ENCODE data around the gene CTDSPL. TPM values are rescaled to one million over a fixed set of nuclear protein-coding genes. Genes with fewer than 3 reads are reported as not detected.

The CTDSPL gene
- total RNA-seq, 1 experiment from 2014 or later, result not detected

DNA sequence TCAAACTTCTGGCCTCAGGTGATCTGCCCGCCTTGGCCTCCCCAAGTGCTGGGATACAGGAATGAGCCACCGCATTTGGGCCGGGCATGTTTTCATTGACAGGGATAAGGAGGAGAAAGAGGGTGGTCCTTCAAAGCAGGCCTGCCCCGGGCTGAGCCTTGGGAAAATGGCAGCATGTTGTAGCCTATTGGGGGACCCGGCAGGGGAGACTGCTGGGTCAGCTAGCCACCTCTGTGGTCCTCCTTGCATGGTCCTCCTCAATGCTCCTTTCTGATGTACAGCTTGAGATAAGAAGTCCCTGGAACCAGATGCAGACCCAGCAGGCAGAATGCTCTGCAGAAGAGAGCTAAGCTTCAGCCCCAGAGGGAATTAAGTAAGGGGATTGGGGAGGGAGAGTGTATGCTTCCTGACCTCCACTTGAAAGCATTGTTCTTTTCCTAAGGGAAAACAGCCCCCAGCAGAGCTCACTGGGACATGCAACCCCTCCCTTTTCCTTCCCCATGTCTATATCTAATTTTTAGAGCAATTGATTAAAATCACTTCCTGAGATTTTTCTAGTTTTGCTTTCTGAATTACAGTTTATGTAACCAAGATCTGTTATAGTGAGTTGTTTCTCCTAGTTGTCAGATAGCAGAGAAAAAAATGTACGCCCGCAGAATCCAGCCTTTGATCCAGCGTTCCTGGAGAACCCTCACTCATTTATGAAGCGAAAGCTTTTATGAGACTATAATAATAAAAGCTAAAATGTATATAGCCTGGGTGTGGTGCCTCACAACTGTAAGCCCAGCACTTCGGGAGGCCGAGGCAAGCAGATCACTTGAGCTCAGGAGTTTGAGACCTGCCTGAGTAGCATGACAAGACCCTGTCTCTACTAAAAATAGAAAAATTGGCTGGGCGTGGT is 80.2 kb downstream of the CTDSPL start:
- no peak overlapping the region for H2AFZ ChIP-seq (ENCODE audit: low read length)
- H3K4me2 ChIP-seq (ENCODE audit: low read depth, low read length, poor library complexity, severe bottlenecking), result no peak overlapping the region
- no peaks in the 10 kb centered on the region for H3K4me1 ChIP-seq (ENCODE audit: low read length)
- no peaks in the 10 kb centered on the region for H3K36me3 ChIP-seq (ENCODE audit: insufficient read depth, low read length)
- H3K79me2 ChIP-seq (ENCODE audit: low read length), result no peaks in the 10 kb centered on the region
- no peak overlapping the region for H3K4me3 ChIP-seq (ENCODE audit: low read length)
- H3K27ac ChIP-seq (ENCODE audit: low read length), result no peak overlapping the region
- DNase-seq, result no peak
- H3K9me2 ChIP-seq (replicated peaks; ENCODE audit: insufficient read depth, low read length), result no peaks in the 10 kb centered on the region
- no peaks in the 10 kb centered on the region for H4K20me1 ChIP-seq (ENCODE audit: insufficient read depth, low read depth, low read length)
- no peaks in the 10 kb centered on the region for H3K27me3 ChIP-seq (ENCODE audit: low read length)
- no peaks in the 10 kb centered on the region for H3K9me3 ChIP-seq (ENCODE audit: low read length)
- H3K9ac ChIP-seq (ENCODE audit: low read length), result no peak overlapping the region

DNA sequence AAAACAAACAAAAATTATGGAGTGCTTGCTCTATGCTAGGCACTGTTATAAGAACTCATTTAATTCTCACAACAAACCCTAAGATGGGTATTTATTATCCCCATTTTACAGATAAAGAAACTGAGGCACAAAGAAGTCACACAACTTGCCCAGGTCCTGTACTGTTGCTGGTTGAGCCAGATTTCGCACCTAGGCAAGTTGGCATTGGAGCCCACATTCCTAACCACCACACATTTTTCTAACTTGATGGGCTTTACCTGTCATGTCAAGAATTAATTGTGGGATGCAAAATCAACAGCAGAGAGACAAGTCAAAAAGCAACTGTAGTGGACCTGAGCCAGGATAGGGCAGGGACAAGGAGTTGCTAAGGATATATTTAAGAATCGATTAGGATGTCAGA is 81.0 kb downstream of the CTDSPL start:
- H3K36me3 ChIP-seq (ENCODE audit: insufficient read depth, low read length), result no peaks in the 10 kb centered on the region
- H3K9me2 ChIP-seq (replicated peaks; ENCODE audit: insufficient read depth, low read length), result no peaks in the 10 kb centered on the region
- no peaks in the 10 kb centered on the region for H3K9me3 ChIP-seq (ENCODE audit: low read length)
- no peak overlapping the region for H2AFZ ChIP-seq (ENCODE audit: low read length)
- no peaks in the 10 kb centered on the region for H4K20me1 ChIP-seq (ENCODE audit: insufficient read depth, low read depth, low read length)
- H3K27me3 ChIP-seq (ENCODE audit: low read length), result no peaks in the 10 kb centered on the region
- H3K27ac ChIP-seq (ENCODE audit: low read length), result no peak overlapping the region
- DNase-seq, result no peak
- no peak overlapping the region for H3K9ac ChIP-seq (ENCODE audit: low read length)
- no peak overlapping the region for H3K4me3 ChIP-seq (ENCODE audit: low read length)
- H3K4me2 ChIP-seq (ENCODE audit: low read depth, low read length, poor library complexity, severe bottlenecking), result no peak overlapping the region
- no peaks in the 10 kb centered on the region for H3K4me1 ChIP-seq (ENCODE audit: low read length)
- no peaks in the 10 kb centered on the region for H3K79me2 ChIP-seq (ENCODE audit: low read length)

- Histone ChIP-seq H3K4me1 (ENCODE audit: low read length) (no peaks in the 10 kb centered on the region), H3K36me3 (ENCODE audit: insufficient read depth, low read length) (no peaks in the 10 kb centered on the region), H3K9me3 (ENCODE audit: low read length) (no peaks in the 10 kb centered on the region), H3K4me2 (ENCODE audit: low read depth, low read length, poor library complexity, severe bottlenecking) (no peak overlapping the region), H3K27me3 (ENCODE audit: low read length) (no peaks in the 10 kb centered on the region), H2AFZ (ENCODE audit: low read length) (no peak overlapping the region), H3K27ac (ENCODE audit: low read length) (no peak overlapping the region), H3K4me3 (ENCODE audit: low read length) (no peak overlapping the region), H3K9me2 (replicated peaks; ENCODE audit: insufficient read depth, low read length) (no peaks in the 10 kb centered on the region), H3K9ac (ENCODE audit: low read length) (no peak overlapping the region), H4K20me1 (ENCODE audit: insufficient read depth, low read depth, low read length) (no peaks in the 10 kb centered on the region), H3K79me2 (ENCODE audit: low read length) (no peaks in the 10 kb centered on the region)
- DNase-seq, result no peak
Measured at GRCh38 chr3:37943126-37943525, 81.4 kb downstream of the CTDSPL start.

DNA sequence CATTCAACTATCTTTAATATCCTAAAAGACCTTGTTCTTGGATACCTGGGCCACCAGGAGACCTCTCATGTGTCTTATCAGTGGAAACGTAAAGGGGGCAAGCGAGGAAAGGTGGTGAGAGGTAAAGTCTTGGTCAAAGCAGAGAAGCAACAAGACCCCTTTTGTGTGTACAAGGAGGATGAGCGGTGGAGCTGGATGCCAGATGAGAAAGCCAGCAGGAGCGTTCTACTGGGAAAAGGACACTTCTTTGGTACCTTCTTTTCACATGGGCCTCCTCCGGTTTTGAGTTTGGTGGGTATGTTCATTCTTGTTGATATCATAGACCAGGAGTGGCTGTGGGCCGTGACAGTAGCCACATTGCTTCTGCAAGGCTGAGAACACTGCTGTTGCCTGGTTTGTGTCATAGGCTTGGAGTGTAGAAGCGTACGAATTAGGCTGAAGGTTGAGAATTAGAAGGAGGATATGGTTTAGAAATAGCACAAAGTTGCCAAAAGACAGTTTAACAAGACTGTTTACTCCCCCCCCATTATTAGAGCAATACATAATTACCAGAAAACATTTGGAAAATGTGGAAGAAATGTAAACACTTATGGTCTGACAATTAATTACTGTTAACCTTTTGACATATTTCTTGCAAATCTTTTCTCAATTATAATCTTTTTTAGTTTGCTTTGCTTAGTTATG is 82.1 kb downstream of the CTDSPL start:
- no peaks in the 10 kb centered on the region for H3K9me2 ChIP-seq (replicated peaks; ENCODE audit: insufficient read depth, low read length)
- H3K79me2 ChIP-seq (ENCODE audit: low read length), result no peaks in the 10 kb centered on the region

GRCh38 chr3:37944391-37944842 is 82.7 kb downstream of the CTDSPL start:
- H3K27me3 ChIP-seq (ENCODE audit: low read length), result no peaks in the 10 kb centered on the region

More for the DNA sequence above, 82.1 kb downstream of the CTDSPL start:
- Histone ChIP-seq H3K4me1 (ENCODE audit: low read length) (no peaks in the 10 kb centered on the region), H3K36me3 (ENCODE audit: insufficient read depth, low read length) (no peaks in the 10 kb centered on the region), H2AFZ (ENCODE audit: low read length) (no peak overlapping the region), H3K9ac (ENCODE audit: low read length) (no peak overlapping the region), H4K20me1 (ENCODE audit: insufficient read depth, low read depth, low read length) (no peaks in the 10 kb centered on the region), H3K4me3 (ENCODE audit: low read length) (no peak overlapping the region), H3K9me3 (ENCODE audit: low read length) (no peaks in the 10 kb centered on the region), H3K27ac (ENCODE audit: low read length) (no peak overlapping the region), H3K27me3 (ENCODE audit: low read length) (no peaks in the 10 kb centered on the region), H3K4me2 (ENCODE audit: low read depth, low read length, poor library complexity, severe bottlenecking) (no peak overlapping the region)
- DNase-seq, result no peak

DNA sequence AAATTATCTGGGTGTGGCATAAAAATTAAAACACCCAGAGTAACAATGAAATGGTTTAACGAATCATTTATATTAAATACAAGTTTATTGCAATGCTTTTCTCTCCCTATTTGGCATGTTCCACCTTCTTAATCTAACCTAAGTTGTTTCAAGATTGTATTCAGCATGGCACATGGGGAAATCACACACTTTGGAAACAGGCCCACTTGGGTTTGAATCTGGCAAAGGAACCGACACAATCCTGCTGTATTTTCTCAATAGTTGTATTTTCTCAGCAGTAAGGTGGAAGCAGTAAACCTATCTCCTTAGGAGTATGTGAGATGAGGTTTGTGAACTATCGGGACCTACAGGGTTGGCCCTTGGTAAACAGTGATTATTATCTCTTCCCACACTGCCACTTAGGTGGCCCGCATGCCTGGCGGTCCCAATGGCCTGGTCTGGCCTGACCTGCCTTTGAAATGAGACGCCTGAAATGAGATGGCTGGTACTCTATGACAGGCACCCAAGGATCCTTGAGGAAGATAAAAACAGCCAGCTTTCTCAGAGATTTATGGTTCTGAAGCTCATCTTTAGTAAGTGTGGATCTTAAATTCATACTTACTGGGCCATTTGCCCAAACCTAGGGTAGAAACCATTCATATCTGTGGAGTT is 83.6 kb downstream of the CTDSPL start:
- Histone ChIP-seq H3K9ac (ENCODE audit: low read length) (no peak overlapping the region), H3K9me3 (ENCODE audit: low read length) (no peaks in the 10 kb centered on the region), H4K20me1 (ENCODE audit: insufficient read depth, low read depth, low read length) (no peaks in the 10 kb centered on the region), H3K27me3 (ENCODE audit: low read length) (no peaks in the 10 kb centered on the region), H3K4me2 (ENCODE audit: low read depth, low read length, poor library complexity, severe bottlenecking) (no peak overlapping the region), H3K36me3 (ENCODE audit: insufficient read depth, low read length) (no peaks in the 10 kb centered on the region), H3K4me3 (ENCODE audit: low read length) (no peak overlapping the region), H3K27ac (ENCODE audit: low read length) (no peak overlapping the region), H3K9me2 (replicated peaks; ENCODE audit: insufficient read depth, low read length) (no peaks in the 10 kb centered on the region), H2AFZ (ENCODE audit: low read length) (no peak overlapping the region), H3K79me2 (ENCODE audit: low read length) (no peaks in the 10 kb centered on the region), H3K4me1 (ENCODE audit: low read length) (no peaks in the 10 kb centered on the region)
- peak; percentile 12 for DNase-seq

More at GRCh38 chr3:37944391-37944842, 82.7 kb downstream of the CTDSPL start:
- no peak overlapping the region for H3K4me3 ChIP-seq (ENCODE audit: low read length)
- no peaks in the 10 kb centered on the region for H3K9me2 ChIP-seq (replicated peaks; ENCODE audit: insufficient read depth, low read length)
- H3K79me2 ChIP-seq (ENCODE audit: low read length), result no peaks in the 10 kb centered on the region
- H3K4me1 ChIP-seq (ENCODE audit: low read length), result no peaks in the 10 kb centered on the region
- no peak overlapping the region for H3K27ac ChIP-seq (ENCODE audit: low read length)
- H3K36me3 ChIP-seq (ENCODE audit: insufficient read depth, low read length), result no peaks in the 10 kb centered on the region
- DNase-seq, result no peak
- H2AFZ ChIP-seq (ENCODE audit: low read length), result no peak overlapping the region
- H3K4me2 ChIP-seq (ENCODE audit: low read depth, low read length, poor library complexity, severe bottlenecking), result no peak overlapping the region
- no peak overlapping the region for H3K9ac ChIP-seq (ENCODE audit: low read length)
- H4K20me1 ChIP-seq (ENCODE audit: insufficient read depth, low read depth, low read length), result no peaks in the 10 kb centered on the region
- H3K9me3 ChIP-seq (ENCODE audit: low read length), result no peaks in the 10 kb centered on the region

DNA sequence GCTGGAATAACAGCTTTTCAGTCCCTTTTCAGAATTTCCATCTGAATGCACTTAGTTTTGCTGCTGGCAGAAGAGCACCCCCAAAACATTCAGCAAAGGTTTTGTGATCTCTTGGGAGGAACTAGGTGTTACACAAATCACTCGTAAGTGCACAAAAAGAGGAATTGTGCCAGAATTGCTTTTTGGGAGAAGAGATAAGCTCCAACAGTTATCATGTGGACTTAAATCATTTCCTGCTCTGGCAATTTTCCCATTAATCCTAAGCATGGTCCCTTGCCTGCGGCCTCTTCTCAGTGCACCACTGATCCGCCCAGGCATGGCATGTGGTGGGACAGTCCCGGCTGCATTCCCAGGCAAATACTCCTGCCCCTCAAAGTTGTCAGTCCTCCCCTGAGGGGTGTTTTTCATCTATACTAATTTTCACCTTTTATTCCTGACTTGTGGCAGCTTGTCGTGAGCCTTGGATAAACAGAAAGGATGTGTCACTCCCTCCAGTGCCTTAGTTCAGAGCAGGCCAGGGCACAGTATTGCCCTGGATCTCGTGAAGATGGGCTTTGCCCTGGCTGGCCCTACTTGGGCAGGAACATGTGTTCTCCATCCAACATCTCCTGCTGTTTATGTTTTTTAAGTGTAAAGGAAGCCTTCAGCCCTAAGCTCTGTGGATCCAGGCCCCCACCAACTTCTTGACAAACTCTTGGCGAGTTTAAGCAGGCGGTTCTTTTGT is 84.3 kb downstream of the CTDSPL start:
- H3K9ac ChIP-seq (ENCODE audit: low read length), result no peak overlapping the region
- H2AFZ ChIP-seq (ENCODE audit: low read length), result no peak overlapping the region
- H3K4me2 ChIP-seq (ENCODE audit: low read depth, low read length, poor library complexity, severe bottlenecking), result no peak overlapping the region

More for the DNA sequence above, 84.3 kb downstream of the CTDSPL start:
- Histone ChIP-seq H4K20me1 (ENCODE audit: insufficient read depth, low read depth, low read length) (no peaks in the 10 kb centered on the region), H3K9me2 (replicated peaks; ENCODE audit: insufficient read depth, low read length) (no peaks in the 10 kb centered on the region), H3K36me3 (ENCODE audit: insufficient read depth, low read length) (no peaks in the 10 kb centered on the region), H3K9me3 (ENCODE audit: low read length) (no peaks in the 10 kb centered on the region), H3K4me3 (ENCODE audit: low read length) (no peak overlapping the region), H3K4me1 (ENCODE audit: low read length) (no peaks in the 10 kb centered on the region), H3K79me2 (ENCODE audit: low read length) (no peaks in the 10 kb centered on the region), H3K27me3 (ENCODE audit: low read length) (no peaks in the 10 kb centered on the region), H3K27ac (ENCODE audit: low read length) (no peak overlapping the region)
- no peak for DNase-seq

All from Karpas-422 (cell line).